Measurements from ENCODE around the gene PRSS33. TPM values are rescaled to one million over a fixed set of nuclear protein-coding genes. Genes with fewer than 3 reads are reported as not detected.

The PRSS33 gene
- total RNA-seq, 4 donors from 2014 or later = not detected

DNA sequence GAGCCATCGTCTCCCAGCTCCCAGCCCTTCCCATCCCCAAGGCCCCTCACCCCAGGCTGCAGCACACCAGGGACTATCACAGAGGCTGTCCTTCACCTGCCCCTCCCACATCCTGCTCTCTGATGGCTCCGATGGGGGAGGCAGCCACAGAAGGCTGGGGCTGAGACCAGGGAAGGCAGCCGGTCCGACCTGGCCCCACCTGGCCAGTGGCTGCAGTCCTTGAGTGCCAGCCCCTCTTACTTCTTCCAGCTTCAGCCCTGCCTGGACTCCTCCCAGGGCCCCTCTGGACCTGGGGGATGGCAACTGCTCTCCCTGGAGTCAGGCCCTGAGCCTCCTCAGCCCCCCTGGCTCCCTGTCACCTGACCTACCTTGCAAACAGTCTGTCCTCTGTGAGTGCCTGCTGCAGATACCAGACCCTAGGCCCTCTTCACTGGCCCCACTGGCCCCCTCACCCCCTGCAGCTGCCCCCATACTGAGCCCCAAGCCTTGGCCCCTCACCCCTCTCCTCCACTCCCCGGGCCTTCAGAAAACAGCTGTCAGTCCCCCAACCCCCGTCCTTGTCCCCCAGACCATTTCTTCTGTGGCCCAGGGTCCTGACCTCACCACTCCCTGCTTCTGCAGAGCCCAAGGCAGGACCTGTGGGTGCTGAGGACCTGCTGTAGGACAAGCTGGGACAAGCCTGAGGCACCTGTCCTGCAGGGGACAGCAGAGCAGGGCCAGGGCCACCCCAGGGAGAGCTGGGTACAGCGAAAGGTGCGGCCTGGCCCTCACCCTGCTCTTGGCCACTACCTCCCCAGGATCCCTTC lies 47.5 kb downstream of the PRSS33 start:
- 61 to 69% methylated on average over 8 of the region's 8 CpGs for WGBS, 2 donors
- intact Hi-C loops (cut with DNase I; ENCODE audit: low total_unique reads) = no loop called here
- no peak for DNase-seq (ENCODE audit: low spot score in 2 of 2)
- H3K4me3 ChIP-seq (ENCODE audit: low read depth, poor library complexity, severe bottlenecking) = no peak overlapping the region
- TF ChIP-seq, protein P1, sequence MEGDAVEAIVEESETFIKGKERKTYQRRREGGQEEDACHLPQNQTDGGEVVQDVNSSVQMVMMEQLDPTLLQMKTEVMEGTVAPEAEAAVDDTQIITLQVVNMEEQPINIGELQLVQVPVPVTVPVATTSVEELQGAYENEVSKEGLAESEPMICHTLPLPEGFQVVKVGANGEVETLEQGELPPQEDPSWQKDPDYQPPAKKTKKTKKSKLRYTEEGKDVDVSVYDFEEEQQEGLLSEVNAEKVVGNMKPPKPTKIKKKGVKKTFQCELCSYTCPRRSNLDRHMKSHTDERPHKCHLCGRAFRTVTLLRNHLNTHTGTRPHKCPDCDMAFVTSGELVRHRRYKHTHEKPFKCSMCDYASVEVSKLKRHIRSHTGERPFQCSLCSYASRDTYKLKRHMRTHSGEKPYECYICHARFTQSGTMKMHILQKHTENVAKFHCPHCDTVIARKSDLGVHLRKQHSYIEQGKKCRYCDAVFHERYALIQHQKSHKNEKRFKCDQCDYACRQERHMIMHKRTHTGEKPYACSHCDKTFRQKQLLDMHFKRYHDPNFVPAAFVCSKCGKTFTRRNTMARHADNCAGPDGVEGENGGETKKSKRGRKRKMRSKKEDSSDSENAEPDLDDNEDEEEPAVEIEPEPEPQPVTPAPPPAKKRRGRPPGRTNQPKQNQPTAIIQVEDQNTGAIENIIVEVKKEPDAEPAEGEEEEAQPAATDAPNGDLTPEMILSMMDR (IDR thresholded peaks at IDR 0.05) = no peak
- no peak for TF ChIP-seq POLR2A (IDR thresholded peaks at IDR 0.05)

DNA sequence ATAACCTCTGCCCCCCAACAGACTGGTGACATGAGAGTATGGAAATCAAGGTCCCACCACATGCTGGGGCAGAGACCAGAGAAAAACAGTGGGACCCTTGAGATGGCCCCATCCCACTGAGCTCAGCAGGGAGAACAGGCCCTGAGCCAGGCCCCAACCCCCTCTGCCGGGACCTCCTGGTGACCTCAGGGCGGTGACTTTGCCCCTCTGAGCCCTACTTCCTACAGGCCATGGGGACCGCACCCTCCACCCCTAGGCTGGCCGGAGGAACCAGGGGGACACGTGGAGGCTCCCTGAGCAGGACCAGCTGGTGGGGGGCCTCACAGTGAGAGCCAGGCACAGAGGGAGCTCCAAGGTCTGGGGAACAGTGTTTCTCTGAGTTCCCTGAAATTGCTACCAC lies 48.7 kb downstream of the PRSS33 start:
- WGBS, 2 donors = 71% methylated on average over 4 of the region's 5 CpGs; no CpG with 5 or more reads in 1 of the 2 donors
- intact Hi-C loops (cut with DNase I; ENCODE audit: low total_unique reads) = no loop called here
- no peak for DNase-seq (ENCODE audit: low spot score in 2 of 2)

DNA sequence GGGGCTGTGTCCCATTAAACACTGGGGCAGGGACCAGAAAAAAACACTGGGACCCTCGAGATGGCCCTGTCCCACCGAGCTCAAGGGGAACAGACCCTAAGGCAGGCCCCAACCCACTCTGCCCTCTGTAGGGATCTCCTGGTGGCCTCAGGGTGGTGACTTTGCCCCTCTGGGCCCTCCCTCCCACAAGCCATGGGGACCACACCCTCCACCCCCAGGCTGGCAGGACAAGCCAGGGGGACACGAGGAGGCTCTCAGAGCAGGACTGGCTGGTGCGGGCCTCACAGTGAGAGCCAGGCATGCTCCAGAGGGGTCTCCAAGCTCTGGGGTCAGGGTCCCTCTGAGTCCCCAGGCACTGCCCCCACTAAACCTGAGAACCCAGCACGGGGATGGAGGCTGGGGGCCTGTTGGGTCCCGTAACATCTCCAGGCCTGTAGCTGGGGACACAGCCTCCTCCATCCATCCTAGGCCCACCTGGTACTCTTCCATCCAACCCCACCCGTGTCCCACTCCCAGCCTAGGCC lies 49.4 kb downstream of the PRSS33 start:
- TF ChIP-seq POLR2A (IDR thresholded peaks at IDR 0.05) = no peak
- TF ChIP-seq, protein P1 (IDR thresholded peaks at IDR 0.05) = no peak
- 70 to 91% methylated on average over 4 to 7 of the region's 7 CpGs for WGBS, 2 donors

More for the DNA sequence above, 48.7 kb downstream of the PRSS33 start:
- no peak overlapping the region for H3K4me3 ChIP-seq (ENCODE audit: low read depth, poor library complexity, severe bottlenecking)
- TF ChIP-seq, protein P1 (IDR thresholded peaks at IDR 0.05) = no peak
- TF ChIP-seq POLR2A (IDR thresholded peaks at IDR 0.05) = no peak

DNA sequence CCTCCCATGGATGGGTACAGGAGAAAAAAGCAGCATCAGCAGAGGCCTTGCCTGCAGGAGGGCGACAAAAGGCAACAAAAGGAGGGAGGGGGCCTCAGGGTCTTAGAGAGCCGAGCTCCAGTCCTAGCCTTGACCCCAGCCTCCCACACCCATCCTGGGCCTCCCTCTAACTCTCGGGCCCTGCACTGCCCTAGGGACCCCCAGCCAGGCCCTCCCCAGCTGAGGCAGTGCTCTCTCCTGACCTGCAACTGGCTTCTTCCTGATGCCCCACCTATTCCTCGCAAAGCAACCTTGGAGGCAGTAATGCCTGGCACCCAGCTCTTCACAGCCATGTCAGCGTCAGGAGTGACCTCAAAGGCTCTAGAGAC lies 50.1 kb downstream of the PRSS33 start:
- intact Hi-C loops (cut with DNase I; ENCODE audit: low total_unique reads) = no loop called here
- TF ChIP-seq, protein P1 (IDR thresholded peaks at IDR 0.05) = no peak
- no peak for TF ChIP-seq POLR2A (IDR thresholded peaks at IDR 0.05)
- WGBS, 2 donors = 82 to 92% methylated on average over 5 of the region's 5 CpGs
- DNase-seq (ENCODE audit: low spot score in 2 of 2) = no peak
- H3K4me3 ChIP-seq (ENCODE audit: low read depth, poor library complexity, severe bottlenecking) = no peak overlapping the region

More for the DNA sequence above, 49.4 kb downstream of the PRSS33 start:
- no peak overlapping the region for H3K4me3 ChIP-seq (ENCODE audit: low read depth, poor library complexity, severe bottlenecking)
- intact Hi-C loops (cut with DNase I; ENCODE audit: low total_unique reads) = no loop called here
- DNase-seq (ENCODE audit: low spot score in 2 of 2) = no peak

DNA sequence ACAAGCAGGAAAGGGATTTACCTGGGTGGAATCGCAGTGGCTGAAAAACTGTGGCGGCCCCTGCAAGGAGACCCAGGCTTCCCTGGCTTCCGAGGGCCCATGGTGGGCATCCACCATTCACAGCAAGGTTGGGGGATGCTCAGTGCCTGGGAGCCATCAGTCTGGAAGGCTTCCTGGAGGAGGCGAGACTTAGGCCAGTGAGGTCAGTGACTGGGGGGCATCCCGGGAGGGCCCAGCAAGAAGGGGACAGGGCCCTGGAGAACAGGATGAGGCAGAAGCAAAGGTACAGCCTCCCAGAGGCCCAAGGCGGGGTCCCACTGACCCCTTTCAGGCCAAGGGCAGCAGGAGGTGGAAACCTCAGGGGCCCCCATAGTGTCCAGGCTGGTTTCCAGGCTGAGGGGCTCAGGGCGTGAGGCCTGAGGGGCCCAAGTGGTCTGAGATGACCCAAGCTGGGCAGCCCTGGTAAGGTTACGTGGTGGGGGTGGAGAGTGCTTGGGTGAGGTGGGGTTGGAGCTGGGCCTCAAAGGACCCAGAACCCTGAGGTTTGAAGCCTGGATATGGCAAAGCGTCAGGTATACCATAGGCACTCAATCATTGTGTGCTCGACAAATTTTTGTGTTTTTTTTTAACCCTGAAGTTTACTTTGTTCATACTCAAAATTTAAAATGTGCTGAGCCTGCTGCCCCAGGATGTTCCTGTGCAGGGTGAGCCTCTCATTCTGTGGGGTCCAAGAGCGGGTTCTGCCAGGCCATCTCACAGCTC lies 50.7 kb downstream of the PRSS33 start:
- intact Hi-C loops (cut with DNase I; ENCODE audit: low total_unique reads) = no loop called here
- H3K4me3 ChIP-seq (ENCODE audit: low read depth, poor library complexity, severe bottlenecking) = no peak overlapping the region
- TF ChIP-seq, protein P1 (IDR thresholded peaks at IDR 0.05) = no peak
- TF ChIP-seq POLR2A (IDR thresholded peaks at IDR 0.05) = no peak
- WGBS, 2 donors = 93 to 94% methylated on average over 11 of the region's 11 CpGs
- DNase-seq (ENCODE audit: low spot score in 2 of 2) = peak in 1 of 2 donors; percentile 79
